Transverse colon (tissue), 4 donors: ENCODE measurements around the gene BIVM.

ENCODE experiments used
- CTCF ChIP-seq, 5 experiments: fragments of 200-600 bp in 3 of 5; fragments of 450-650 bp in 2 of 5; sonication (generic) in 3 of 5; IDR thresholded peaks; 1 replicate in 2 of 5; 2 replicates in 3 of 5; pipeline ENCODE4 v1.5.1; 2016 to 2017; ENCODE audit warnings: antibody characterized with exemption in 5 of 5, inconsistent platforms in 3 of 5, mild to moderate bottlenecking in 2 of 5, moderate library complexity in 1 of 5
- EP300 ChIP-seq: sonication (generic); formaldehyde crosslinking; IDR thresholded peaks from one replicate; pipeline ENCODE4 v1.6.1; 2017; ENCODE audit warnings: antibody characterized with exemption, low read depth
- POLR2A ChIP-seq: fragments of 450-650 bp; IDR thresholded peaks from one replicate; pipeline ENCODE4 v1.6.1; 2016; ENCODE audit warnings: antibody characterized with exemption, mild to moderate bottlenecking, moderate library complexity
- POLR2AphosphoS5 ChIP-seq, 3 donors: sonication (generic); formaldehyde crosslinking; IDR thresholded peaks; one replicate each; pipeline ENCODE4 v1.6.1; 2016; ENCODE audit warnings: antibody characterized with exemption in 3 of 3

- TF ChIP-seq POLR2A (no peak), CTCF (IDR thresholded peaks at IDR 0.05) (no peak), POLR2AphosphoS5 (IDR thresholded peaks at IDR 0.05) (no peak), EP300 (no peak)
These were observed 69.5 kb downstream of the BIVM start for GRCh38 chr13:102868366-102868936.
